Hematopoietic multipotent progenitor cell treated with erythropoietin and hydrocortisone succinate and interleukin-3 and kit ligand, for 17 days (in vitro differentiated cells): ENCODE data around the gene DHRS9.
A peak's percentile ranks its signal among the peaks of the same experiment; 100 is the strongest.
"Not testable (repeated sequence)": the region's sequence is repeated elsewhere in the genome, so short reads cannot be mapped to it uniquely, and the experiment has no call there.

Experiments used
- DNase-seq: peaks from one replicate; pipeline ENCODE4 v3.0.0-alpha.2; 2015; ENCODE audit warnings: low spot score

The DHRS9 gene

GRCh38 chr2:169095621-169096105 lies 26.3 kb downstream of the DHRS9 start:
- no peak for DNase-seq

DNA sequence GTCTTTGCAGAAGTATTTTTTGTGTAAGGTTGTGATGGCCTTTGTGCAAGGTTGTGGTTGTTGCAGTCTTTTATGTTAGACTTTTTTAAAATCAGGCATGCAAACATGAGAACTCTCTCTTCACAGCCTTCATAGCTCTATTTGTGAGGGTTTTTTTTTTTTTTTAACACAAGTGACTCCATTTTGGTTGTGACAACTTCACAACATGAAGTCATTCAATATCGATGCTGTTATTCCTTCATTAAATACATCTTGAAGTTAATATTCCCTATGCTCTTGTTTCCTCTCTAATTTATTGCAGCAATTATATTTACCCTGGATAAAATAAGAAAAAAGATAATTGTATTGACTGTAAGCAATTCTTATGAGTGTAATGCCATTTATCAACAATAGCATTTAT lies 35.5 kb downstream of the DHRS9 start:
- DNase-seq: no peak

GRCh38 chr2:169105476-169105875 lies 36.1 kb downstream of the DHRS9 start:
- no peak for DNase-seq

DNA sequence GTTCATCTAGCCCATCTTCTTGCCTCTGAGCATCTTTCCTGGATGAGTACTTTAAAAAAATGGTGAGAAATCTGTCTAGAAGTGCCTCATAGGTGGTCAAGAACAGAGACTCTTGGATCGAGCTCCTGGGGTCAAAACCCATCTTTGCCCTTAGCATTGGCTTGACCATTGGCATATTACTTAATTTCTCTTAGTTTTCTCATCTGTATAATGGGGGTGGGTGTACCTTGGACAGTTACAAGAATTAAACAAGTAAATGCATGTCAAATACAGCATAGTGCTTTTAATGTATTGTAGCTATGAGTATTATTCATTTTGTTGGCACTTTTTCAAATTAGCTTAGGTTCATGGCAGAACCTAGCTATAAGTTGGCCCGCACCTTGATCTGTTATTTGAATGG lies 36.8 kb downstream of the DHRS9 start:
- DNase-seq: no peak

GRCh38 chr2:169106563-169107545 lies 37.5 kb downstream of the DHRS9 start:
- no peak for DNase-seq

- DNase-seq: no peak
Measured at GRCh38 chr2:169107645-169108044, 38.3 kb downstream of the DHRS9 start.

GRCh38 chr2:169108099-169108884 lies 38.9 kb downstream of the DHRS9 start:
- DNase-seq: no peak

DNA sequence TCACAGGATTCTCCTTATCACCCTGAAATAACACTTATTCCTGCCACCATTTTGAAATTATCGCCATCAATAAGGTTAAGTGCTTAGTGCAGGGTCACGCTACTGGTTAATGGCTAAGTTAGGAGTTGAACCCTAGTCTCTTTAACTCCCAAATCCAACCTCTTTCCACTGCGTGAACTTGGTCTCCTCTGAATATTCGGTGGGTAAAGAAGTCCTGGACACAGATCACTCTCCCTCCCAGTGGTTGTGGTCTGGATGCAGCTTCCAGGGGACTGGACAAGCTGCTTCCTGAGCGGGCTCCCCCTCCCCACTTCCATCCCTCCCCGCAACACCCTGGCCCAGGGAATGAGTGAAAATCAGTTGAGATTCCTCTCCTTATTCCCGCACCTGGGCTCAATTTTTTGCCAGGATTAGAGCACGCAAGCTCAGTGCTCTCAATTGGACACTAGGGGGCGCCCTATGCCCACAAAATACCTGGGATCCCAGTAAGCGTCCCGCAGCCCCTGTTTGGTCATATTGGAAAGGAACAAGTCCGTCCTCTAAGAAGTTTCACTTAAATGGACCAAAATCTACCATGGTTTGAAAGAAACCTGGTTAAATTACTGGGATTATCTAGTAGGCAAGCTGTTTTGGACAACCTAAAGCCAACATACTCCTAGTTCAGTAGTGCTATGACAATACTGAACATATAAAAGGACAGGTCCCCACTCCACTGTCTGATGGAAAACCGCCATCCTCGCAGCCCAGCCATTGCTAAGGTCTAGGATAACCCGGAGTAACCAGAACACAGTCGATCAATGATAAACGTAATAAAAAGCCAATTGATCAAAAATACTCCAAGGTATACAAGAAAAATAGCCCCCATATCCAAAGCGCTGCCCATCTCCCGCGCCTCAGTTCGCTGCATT lies 40.4 kb downstream of the DHRS9 start:
- peak; percentile 72 for DNase-seq

DNA sequence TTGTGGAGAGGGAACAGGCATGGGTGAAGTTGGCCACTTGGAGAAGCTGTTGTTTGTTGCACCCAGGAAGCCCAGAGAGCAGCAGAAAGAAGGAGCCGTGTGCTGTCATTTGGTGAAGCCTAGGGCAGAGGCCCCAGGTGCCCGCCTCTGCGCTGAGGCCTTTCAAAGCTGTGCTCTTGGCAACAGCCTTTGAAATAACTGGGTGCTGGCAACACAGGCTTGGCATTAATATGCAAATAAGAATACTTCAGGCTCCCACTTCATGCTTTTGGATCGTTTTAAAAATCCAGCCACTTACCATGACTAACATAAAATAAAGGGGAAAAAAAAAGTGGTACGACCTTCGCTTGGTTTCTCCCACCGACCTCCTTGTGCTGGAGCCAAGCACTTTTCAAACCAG lies 41.1 kb downstream of the DHRS9 start:
- no peak for DNase-seq

- no peak for DNase-seq
Measured at GRCh38 chr2:169110916-169111315, 41.6 kb downstream of the DHRS9 start.

DNA sequence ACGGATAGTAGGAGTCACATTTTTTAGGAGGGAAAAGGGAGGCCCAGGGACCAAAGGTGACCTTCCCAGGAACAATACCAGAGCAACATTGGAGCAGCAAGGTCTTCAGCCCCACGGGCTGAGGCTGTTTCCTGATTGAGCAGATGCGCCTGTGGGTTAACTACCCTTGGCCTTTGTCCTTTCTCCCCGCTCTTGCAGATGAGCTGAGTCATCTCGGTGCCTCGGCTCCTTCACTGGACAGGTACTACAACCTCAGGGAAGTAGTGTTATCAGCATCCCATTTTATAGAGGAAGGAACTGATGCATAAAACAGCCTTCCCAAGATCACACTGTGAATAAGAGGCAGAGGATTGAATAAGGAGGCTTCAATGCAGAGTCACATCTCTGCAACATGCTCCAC lies 43.5 kb downstream of the DHRS9 start:
- DNase-seq: no peak

DNA sequence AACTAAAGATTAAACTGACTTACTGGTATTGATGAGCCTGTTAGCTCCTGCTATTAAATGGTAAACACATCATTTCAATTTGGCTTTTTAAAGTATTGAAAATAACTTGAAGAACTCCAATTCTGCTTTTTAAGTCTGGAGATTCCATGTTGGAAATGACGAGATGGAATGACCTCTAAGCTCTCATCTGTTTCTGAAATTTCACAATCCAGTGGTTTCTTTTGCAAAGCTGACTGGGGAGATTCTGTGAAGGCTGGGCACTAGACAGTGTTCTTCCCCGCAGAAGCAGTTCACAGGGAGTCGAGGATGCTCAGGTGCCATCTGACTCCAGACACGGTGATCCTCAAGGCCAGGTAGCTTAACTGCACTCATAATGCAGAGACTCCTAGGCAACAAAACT lies 44.7 kb downstream of the DHRS9 start:
- no peak for DNase-seq

- no peak for DNase-seq
Measured at GRCh38 chr2:169116327-169116726, 47.0 kb downstream of the DHRS9 start.

- DNase-seq: no peak
Measured at GRCh38 chr2:169116993-169117392, 47.6 kb downstream of the DHRS9 start.

- DNase-seq: no peak
Measured at GRCh38 chr2:169118060-169118459, 48.7 kb downstream of the DHRS9 start.

GRCh38 chr2:169119123-169119760 lies 49.9 kb downstream of the DHRS9 start:
- no peak for DNase-seq

DNA sequence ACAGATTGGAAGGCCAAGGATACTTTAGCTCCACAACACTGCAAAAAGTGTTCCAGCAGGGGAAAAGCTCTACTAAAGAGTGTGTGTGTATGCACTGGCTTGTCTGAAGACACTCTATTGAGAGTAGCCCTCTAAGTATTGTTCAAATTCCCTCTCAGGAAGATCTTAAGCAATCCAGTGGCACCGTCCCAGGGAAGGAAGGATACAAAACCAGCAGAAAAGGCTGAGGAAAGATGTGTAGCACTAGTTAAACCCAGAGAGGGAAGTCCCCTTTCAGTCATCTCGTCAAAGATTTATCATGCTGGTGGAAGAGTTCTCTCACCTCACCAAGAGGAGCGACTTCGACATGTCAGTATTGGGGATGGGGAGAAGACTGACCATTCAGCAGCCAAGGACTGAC lies 50.5 kb downstream of the DHRS9 start:
- no peak for DNase-seq

- DNase-seq: no peak
Measured at GRCh38 chr2:169129703-169130243, 60.4 kb downstream of the DHRS9 start.

DNA sequence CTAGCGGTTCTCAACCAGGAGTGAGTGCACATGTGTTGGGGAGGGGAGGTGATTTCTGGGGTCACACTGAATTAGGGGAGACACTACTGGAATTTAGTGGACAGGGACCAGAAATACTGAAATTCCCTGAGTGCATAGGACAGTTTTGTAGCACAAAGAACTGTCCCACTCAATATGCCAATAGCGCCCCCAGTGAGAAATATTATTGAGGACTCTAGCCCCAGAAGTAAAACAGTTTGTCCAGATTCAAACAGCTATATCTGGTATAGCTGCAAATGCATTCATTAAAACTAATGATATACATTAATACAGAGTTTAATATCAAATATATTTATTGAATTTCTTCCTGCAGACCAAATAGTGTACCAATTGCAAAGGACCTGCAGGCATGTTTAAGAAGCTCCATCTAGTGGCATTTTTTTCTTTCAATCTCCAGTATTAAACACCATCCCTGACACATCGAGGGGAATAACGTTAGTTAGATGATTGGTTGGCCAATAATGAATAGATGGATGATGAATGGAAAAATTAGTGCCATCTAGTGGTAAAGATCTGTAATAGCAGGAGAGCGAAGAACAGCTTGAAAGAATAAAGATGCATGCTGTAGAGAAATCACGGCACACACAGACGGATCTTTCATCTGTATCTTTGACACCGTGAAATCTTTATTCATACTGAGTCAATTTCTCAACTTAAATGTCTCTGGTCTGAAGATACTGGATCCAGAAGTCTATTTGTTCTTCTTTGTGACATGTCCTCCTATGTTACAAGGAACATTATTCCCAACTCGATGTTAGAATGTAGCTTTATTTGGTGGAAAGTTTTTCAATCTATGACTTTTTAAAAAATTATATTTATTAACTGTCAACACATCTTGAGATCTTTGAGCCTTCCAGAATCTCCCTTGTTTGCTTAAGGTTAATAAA lies 62.5 kb downstream of the DHRS9 start:
- peak; percentile 52 for DNase-seq

DNA sequence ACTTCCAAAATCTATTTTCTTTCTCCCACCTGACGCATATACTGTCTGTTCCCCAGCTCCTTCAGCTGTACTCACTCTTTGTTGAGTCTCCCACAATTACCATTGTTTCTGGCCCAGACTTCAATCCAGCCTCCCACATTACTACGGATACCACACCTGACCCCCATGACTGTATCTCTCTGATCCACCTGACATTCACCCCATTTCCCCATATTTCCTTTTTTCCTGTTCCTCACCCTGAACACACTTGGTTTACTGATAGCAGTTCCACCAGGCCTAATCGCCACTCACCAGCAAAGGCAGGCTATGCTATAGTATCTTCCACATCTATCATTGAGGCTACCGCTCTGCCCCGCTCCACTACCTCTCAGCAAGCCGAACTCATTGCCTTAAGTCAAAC lies 64.9 kb downstream of the DHRS9 start:
- not testable (repeated sequence) for DNase-seq
